Activated CD4-positive, alpha-beta T cell treated with anti-CD3 and anti-CD28 coated beads for 24 hours (primary cell): ENCODE results near the gene NDUFS7.

Experiments
- DNase-seq, 2 donors: peaks; one replicate each; pipeline ENCODE4 v3.0.0-alpha.2; 2020; ENCODE audit warnings: low read depth in 2 of 2

NDUFS7 gene

GRCh38 chr19:1364070-1364704 is 19.5 kb upstream of the NDUFS7 start:
- no peak for DNase-seq

- DNase-seq: no peak
Measured at GRCh38 chr19:1365319-1366269, 18.1 kb upstream of the NDUFS7 start.

- DNase-seq: no peak
Measured at GRCh38 chr19:1366296-1366695, 17.4 kb upstream of the NDUFS7 start.

GRCh38 chr19:1366899-1367870 is 16.5 kb upstream of the NDUFS7 start:
- no peak for DNase-seq

- DNase-seq: no peak
Measured at GRCh38 chr19:1369214-1369805, 14.4 kb upstream of the NDUFS7 start.

- no peak for DNase-seq
Measured at GRCh38 chr19:1370579-1371361, 12.9 kb upstream of the NDUFS7 start.

- DNase-seq: no peak
Measured at GRCh38 chr19:1373042-1373533, 10.6 kb upstream of the NDUFS7 start.

- no peak for DNase-seq
Measured at GRCh38 chr19:1373534-1374249, 10.0 kb upstream of the NDUFS7 start.

GRCh38 chr19:1374250-1374577 is 9.5 kb upstream of the NDUFS7 start:
- no peak for DNase-seq

GRCh38 chr19:1376415-1376805 is 7.3 kb upstream of the NDUFS7 start:
- no peak for DNase-seq

GRCh38 chr19:1377176-1377964 is 6.3 kb upstream of the NDUFS7 start:
- DNase-seq: no peak

GRCh38 chr19:1377965-1378785 is 5.5 kb upstream of the NDUFS7 start:
- DNase-seq: no peak

GRCh38 chr19:1379126-1379905 is 4.4 kb upstream of the NDUFS7 start:
- no peak for DNase-seq

- no peak for DNase-seq
Measured at GRCh38 chr19:1379961-1380489, 3.7 kb upstream of the NDUFS7 start.

- DNase-seq: no peak
Measured at GRCh38 chr19:1382250-1382649, 1.5 kb upstream of the NDUFS7 start.

- no peak for DNase-seq
Measured at GRCh38 chr19:1383017-1383311, 743 bp upstream of the NDUFS7 start.

- no peak for DNase-seq
Measured at GRCh38 chr19:1384085-1384462, 367 bp downstream of the NDUFS7 start.
